ENCODE measurements around the gene MYO10. TPM values are rescaled to one million over a fixed set of nuclear protein-coding genes. Genes with fewer than 3 reads are reported as not detected.
"Not testable (repeated sequence)": the region's sequence is repeated elsewhere in the genome, so short reads cannot be mapped to it uniquely, and the experiment has no call there.

Gene MYO10
- total RNA-seq (2014; rRNA removed; shearing (Covaris generic)) = 13.6 and 30.2 TPM in 2 replicates

DNA sequence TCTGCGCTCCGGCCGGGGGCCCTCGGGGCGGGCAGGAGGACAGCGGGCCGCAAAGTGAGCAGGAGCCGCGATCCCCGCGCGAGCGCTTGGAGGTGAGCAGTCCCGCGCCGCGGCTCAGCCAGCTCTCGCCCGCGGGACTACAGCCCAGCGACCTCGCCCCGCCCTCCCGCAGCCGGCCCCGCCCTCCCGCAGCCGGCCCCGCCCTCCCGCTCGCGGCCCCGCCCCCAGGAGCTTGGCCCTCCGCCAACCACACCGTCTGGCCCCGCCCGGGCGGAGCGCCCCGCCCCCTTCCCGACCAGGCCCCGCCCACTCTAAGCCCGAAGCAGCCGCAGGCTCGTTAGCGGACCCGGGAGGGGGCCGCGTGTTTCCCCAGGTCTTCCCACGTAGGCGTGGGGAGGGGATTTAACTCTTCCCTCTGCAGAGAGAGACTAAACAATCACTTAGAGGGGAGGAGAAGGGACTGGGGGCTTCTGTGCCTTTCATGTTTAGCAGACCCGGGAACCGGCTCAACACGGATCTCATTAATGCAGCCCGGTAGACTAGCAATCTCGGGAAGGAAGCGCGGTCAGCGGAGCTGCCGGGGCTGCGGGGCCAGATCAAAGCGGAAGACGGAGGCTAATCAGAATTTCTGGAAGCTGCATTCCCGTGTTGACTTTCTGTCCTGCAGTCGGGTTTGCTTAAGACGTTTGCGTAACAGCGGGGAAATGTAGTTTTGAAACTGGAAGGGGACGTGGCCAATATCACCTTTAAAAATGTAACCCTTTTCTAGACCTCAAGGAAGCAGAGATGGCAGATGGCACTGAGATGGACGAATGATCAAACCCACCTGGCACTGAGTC lies at the start of gene MYO10:
Gene MYO10, minus strand, starts transcription at position 139 of the 839 bp plus-strand sequence. CDS start 480 bp downstream, outside the sequence.
- peak; percentile 75 for DNase-seq (ENCODE audit: low read depth)

- not testable (repeated sequence) for DNase-seq (ENCODE audit: low read depth)
Observed at GRCh38 chr5:16985304-16985703, 49.2 kb upstream of the MYO10 start.

DNA sequence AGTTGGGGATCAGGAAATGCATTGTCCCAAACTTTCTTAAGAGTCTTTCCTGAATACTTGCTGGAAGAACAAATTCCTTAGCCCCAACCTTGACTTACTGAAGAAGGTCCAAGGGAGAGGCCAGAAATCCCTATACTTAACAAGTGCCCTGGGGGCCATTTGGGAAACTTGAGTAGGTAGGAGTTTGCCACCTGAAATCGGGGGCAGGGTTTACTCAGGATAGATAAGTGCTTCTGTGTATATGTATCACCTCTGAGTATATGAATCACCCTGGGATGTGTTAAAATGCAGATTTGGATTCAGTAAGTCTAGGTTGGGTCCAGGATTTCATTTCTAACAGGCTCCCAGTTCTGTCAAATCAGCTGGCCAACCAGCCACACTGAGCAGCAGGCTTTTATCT lies 47.9 kb upstream of the MYO10 start:
- DNase-seq (ENCODE audit: low read depth) = peak; percentile 38

- peak; percentile 88 for DNase-seq (ENCODE audit: low read depth)
Observed at GRCh38 chr5:16983022-16983639, 47.0 kb upstream of the MYO10 start.

GRCh38 chr5:16981700-16982099 lies 45.6 kb upstream of the MYO10 start:
- DNase-seq (ENCODE audit: low read depth) = peak; percentile 51

DNA sequence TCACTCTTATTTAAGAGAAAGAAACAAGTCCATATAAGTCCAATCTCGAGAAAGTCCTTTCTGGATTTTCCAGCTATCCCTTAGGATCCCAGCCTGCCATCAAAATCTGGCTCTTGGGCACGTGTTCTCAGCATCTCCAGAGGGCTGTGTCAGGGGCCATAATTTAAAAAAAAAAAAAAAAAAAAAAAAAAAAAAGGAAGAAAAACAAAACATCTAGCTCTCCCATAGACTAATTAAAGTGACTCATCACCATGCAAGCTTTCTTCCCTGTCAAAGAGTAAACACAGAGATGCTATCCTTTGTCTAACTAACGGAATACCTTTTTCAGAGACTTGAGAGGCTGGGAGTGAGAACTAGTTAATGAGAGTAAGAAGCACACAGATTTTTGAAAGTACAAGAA lies 44.9 kb upstream of the MYO10 start:
- DNase-seq (ENCODE audit: low read depth) = peak; percentile 88

GRCh38 chr5:16978296-16978695 lies 42.2 kb upstream of the MYO10 start:
- no peak for DNase-seq (ENCODE audit: low read depth)

DNA sequence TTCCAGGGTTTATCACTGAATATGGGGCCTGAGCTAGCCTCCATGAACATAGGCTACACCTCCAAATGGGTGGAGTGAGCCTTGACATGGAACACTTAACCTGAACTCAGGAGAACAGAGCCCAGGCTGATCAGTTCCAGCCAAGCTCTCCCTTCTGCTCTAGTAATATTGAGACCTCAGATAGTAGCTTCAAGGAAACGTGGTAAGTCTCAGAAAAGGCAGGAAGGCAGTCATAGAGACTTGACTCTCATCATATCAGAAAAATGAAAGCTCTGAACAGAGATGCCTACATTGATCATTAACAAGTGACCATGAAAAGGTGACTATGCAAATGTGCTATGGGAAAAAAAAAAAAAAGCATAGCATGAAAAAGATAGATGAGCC lies 40.5 kb upstream of the MYO10 start:
- no peak for DNase-seq (ENCODE audit: low read depth)

GRCh38 chr5:16975950-16976624 lies 40.0 kb upstream of the MYO10 start:
- DNase-seq (ENCODE audit: low read depth) = peak; percentile 73

DNA sequence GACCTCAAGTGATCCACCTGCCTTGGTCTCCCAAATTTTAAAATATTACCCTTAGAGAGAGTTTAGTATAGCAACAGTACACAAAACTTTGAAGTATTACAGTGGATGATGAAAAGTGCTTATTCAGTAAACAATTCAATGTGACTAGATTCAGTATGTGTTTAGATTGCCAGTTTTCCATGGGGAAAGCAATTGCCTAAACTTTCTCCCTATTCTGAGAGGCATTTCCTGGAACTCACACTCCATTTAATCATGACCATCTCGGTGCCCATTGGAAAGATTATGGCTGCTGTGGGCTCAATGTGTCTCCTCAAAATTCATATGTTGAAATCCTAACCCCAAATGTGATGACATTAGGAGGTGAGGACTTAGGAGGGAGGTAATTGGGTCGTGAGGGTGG lies 38.9 kb upstream of the MYO10 start:
- no peak for DNase-seq (ENCODE audit: low read depth)

GRCh38 chr5:16970826-16971225 lies 34.7 kb upstream of the MYO10 start:
- DNase-seq (ENCODE audit: low read depth) = peak; percentile 51

DNA sequence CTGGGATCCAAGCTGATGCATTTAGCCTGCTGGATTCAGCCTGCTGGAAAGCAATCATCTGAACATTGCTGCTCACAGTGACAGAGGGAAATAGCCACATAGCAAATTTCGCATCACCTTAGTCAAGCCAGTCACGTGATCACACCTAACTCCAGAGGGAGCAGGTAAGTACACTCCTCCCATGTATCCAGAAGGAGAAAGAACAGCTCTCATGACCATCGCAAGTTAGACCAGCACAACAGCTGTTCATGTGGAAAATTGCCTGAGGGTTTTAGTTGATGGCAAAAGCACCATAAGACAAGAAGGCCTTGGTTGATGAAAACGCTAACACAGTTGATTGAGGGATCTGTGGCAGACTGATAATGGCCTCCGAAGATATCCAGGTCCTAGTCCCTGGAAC lies 34.2 kb upstream of the MYO10 start:
- no peak for DNase-seq (ENCODE audit: low read depth)

- no peak for DNase-seq (ENCODE audit: low read depth)
Observed at GRCh38 chr5:16965581-16965980, 29.5 kb upstream of the MYO10 start.

DNA sequence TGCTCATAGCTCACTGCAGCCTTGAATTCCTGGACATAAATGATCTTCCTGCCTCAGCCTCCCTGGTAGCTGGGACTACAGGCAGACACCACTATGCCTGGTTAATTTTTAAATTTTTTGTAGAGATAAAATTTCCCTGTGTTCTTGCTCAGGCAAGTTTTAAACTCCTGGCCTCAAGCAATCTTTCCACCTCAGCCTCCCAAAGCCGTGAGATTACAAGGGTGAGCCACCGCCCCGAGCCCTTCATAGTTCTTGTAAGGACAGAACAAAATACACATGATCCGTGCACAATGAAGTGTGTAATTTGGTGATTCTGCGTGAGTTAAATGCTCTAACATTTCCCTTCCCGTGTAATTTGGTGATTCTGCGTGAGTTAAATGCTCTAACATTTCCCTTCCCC lies 27.7 kb upstream of the MYO10 start:
- DNase-seq (ENCODE audit: low read depth) = no peak

GRCh38 chr5:16961131-16961530 lies 25.0 kb upstream of the MYO10 start:
- DNase-seq (ENCODE audit: low read depth) = no peak

DNA sequence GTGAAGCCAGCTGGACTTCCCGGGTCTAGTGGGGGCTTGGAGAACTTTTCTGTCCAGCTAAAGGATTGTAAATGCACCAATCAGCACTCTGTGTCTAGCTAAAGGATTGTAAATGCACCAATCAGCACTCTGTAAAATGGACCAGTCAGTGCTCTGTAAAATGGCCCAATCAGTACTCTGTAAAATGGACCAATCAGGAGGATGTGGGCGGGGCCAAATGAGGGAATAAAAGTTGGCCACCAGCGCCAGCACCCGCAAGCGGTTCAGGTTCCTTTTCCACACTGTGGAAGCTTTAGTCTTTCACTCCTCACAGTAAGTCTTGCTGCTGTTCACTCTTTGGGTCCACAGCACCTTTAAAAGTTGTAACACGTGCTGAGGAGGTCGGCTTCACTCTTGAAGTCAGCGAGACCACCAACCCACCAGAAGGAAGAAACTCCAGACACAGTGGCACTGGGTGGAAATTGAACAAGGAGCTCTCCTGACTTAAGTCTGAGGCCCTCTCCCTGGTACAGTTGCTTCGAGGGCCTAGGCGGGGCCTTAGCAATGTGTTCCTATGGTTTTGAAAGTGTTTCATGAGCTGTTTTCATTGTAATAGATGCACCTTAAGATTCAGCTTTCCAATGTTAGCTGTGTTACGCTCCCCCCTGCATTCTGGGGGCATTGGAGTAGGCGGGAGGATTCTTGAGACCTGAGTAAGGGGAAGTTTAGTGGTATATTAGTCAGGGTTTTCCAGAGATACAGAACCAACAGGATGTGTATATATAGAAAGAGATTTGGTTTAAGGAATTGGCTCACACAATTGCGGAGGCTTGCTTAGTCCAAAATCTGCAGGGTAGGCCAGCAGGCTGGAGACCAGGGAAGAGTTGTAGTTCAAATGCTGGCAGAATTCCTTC lies 21.5 kb upstream of the MYO10 start:
- peak; percentile 94 for DNase-seq (ENCODE audit: low read depth)

DNA sequence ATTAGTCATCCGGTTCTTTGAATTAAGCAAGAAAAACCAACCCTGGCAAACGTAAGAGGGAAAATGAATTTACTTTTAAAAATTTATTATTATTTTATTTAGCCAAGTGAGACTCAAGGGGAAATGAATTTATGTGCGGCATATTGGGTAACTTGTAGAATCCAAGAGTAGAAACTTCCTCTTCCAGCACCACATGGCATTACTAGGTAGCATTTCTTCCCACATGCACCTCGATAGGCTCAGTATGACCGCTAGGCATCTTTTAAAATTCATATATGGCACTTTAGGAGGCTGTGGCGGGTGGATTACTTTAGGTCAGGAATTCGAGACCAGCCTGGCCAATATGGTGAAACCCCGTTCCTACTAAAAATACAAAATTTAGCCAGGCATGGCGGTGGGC lies 17.6 kb upstream of the MYO10 start:
- no peak for DNase-seq (ENCODE audit: low read depth)

- DNase-seq (ENCODE audit: low read depth) = no peak
Observed at GRCh38 chr5:16952968-16953671, 17.0 kb upstream of the MYO10 start.

DNA sequence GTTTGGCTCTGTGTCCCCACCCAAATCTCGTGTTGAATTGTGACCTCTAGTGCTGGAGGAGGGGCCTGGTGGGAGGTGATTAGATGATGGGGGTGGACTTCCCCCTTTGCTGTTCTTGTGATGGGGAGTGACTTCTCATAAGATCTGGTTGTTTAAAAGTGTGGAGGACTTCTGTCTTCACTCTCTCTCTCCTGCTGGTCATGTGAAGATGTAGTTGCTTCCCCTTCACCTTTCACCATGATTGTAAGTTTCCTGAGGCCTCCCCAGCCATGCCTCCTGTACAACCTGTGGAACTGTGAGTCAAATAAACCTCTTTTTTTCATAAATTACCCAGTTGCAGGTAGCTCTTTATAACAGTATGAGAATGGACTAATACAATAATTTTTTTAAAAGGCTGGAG lies 10.6 kb upstream of the MYO10 start:
- no peak for DNase-seq (ENCODE audit: low read depth)

- DNase-seq (ENCODE audit: low read depth) = peak; percentile 18
Observed at GRCh38 chr5:16944816-16945562, 8.9 kb upstream of the MYO10 start.
